ENCODE measurements around the gene DPM2.

Gene DPM2

DNA sequence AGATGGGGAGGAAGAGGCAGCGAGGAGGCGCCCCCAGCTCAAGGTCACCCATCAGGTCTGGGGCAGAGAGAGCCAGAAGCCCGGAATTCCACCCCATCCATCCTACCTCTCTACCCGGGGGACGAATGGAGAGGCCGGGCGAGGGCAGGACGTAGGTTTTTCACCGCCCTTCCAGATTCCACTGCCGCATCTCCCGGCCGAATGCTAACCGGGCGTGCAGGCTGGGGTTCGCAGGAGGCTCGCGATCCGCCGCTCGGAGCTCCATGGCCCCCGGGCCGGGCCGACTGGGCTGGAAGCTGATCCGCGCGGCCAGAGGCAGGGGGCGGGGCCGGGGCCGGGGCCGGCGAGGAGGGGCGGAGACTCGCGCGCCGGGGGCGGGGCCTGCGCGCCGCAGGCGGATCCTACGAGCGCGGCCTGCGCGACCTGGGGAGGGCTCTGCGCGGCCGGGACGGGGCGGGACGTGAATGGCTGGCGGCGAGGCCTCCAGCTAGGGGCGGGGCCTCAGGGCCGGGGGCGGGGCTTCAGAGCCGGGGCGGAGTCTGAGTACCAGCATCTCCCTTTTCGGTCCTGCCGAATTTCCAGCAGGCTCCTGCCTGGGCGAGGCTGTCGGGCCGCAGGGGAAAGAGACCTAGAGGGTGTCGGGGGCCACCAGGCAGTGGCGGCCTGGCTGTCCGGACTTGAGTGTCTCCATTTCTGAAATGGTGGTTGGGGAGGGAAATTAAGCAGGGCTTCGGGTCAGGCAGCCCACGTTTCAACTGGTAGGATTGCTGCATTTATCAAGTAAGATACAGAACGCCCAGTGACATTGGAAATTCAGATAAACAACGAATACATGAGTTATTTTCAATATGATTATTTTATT, 20.7 kb downstream of the DPM2 start, which contains the start of gene ST6GALNAC4:
ST6GALNAC4 (minus strand) TSS at position 322 of the 862 bp plus-strand sequence. CDS start 622 bp downstream, outside the sequence.
- DNase-seq = peak; percentile 76

DNA sequence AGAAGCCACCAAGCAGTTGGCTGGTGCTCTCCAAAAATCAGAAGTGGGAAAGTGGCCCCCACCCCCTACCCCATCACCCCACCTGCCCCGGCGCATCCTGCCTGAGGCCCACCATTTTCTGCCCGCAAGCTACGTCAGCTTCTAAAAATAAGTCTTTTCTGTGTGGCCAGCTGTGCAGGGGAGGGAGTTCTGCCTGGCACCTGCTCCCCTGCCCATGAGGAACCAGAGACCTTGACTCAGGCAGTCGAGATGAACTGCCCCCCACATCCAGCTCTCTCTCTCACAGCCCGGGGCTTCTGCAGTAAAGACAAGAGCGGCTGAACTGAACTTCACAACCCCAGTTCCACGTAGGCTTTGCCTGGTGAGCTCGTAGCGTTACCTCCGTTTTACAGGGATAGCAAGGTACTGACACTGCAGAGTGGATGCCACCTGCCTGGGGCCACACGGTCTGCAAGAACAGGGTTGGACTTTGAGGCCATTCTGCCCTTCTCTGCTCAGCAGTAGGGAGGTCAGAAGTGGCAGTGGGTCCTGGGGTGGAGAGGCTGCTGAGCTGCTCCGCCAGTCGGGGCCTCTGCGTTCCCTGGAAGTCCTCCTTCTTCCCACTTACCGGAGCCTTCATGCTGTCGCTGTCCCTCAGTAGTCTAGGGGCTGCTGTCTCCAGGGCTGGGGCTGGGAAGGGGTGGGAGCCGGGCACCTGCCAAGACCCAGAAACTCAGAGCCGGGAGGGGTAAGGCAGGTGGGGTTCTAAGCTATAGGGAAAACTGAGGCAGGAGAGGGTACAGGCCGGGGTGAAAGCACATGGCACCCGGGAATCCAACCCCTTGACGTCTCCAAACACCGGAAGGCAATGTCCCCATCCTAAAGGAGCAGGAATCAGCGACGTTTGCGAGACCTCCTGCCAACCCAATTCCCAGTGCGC, 21.6 kb downstream of the DPM2 start:
- DNase-seq = peak; percentile 57

DNA sequence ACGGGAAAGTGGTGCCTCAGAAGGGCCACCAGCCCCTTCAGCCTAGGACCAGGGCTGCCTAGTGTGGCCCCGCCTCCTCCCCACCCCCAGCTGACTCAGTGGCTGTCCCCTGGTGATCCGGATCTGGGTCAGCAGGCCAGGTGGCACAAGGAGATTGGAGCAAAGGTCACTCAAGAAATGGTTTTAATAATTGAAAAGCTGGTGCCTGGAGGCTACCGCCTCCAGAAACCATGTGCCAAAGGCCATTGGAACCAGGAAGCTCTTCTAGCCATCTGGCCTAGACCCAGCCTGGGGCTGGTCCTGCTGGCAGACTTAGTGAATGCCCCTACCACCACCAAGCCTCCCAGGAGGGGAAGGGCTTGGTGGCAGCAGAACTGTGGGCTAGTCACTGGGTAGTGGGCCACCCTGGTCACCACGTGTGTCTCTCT, 22.3 kb downstream of the DPM2 start:
- no peak for DNase-seq

DNA sequence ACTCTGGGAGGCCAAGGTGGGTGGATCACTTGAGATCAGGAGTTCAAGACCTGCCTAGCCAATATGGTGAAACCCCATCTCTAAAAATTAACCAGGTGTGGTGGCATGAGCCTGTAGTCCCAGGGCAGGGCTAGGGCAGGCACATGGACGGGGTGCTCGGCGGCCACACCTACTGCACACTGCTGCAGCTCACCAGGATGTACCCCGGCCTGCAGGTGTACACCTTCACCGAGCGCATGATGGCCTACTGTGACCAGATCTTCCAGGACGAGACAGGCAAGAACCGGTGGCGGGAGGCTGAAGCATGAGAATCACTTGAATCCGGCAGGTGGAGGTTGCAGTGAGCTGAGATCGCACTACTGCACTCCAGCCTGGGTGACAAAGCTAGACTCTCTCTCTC, 24.0 kb downstream of the DPM2 start:
- DNase-seq = no peak

DNA sequence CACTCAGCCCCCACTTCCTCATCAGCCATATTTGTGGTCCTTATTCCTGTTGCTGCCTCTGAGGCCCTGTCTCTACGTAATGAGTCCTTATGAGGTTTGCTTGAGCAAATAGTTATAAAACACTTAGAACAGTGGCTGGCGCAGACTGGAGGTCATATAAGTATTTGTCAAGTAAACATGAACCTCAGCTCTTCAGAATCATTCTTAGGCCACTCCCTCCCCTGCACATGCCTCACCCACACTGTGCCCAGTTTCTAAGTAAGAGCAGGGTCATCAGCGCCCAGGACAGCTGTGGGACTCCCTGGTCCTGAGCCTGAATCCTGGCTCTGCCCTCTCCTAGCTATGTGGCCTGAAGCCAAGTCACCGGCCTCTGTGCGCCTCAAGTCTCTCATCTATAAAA, 24.8 kb downstream of the DPM2 start:
- no peak for DNase-seq

DNA sequence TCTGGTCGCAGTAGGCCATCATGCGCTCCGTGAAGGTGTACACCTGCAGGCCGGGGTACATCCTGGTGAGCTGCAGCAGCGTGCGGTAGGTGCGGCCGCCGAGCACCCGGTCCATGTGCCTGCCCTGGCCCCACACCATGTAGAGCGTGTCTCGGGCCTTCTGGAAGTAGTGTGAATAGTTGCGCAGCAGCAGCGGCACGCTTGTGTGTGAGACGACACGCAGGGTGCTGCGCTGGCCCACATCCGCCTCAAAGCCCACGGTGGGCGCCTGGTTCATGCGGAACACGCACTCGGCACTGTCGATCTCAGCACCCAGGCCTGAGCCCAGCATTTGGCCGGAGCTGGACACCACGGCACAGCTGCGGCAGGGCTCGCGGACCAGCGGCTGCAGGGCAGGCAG, 25.4 kb downstream of the DPM2 start:
- no peak for DNase-seq

DNA sequence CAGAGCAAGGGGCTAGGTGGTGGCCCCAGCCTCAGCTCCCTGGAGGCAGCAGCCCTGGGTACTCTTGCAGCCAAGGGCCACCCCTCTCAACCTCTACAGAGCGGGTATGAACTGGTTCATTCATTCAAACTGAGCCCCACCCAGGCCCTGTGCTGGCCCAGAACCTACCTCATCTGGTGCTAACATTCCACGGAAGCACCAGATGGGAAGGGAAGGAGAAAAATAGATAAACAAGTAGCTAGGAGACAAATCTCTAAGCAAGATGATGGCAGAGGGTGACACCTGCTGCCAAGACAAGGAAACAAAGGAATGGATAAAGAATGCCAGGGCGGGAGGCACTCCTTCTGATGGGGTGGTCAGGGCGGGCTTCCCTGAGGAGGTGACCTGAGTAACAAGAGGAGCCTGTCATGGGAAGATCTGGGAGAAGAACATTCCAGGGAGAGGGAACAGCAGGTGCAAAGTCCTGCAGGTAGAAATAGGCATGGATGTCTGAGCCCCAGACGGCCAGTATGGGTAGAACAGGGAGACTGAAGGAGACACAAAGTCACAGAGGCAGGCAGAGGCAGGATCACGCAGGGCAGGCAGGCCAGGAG, 26.9 kb downstream of the DPM2 start:
- DNase-seq = no peak

DNA sequence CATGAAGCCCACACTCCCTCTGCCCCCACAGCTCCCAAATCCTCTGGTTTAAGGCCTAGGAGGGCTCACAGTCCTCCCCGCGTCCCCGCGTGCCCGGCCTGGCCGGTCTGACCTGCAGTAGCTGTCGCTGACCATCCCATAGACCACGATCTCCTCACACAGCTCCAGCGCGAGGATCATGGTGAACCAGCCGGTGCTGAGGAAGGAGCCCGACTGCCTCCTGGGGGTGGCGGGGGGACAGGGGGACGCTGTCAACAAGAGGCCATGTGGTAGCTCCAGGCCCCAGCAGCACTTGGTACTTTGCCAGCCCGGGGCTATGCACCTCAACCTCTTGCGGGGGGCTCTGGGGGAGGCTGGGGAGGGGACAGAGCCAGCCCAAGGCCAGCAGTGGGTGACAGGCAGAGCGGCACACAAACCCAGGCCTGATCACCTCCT, 27.8 kb downstream of the DPM2 start:
- no peak for DNase-seq

DNA sequence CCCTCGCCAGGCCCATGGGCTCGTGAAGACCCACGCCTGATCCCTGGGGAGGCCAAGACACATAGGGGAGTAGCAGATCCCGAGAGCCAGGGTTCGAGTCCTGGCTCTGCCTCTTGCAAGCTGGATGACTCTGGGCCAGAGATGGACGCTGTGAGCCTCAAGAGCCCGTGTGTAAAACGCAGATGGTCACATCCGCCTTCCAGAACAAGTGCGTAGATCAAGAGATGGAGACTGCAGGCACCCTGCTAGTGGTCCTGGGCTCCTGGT, 29.1 kb downstream of the DPM2 start:
- no peak for DNase-seq

DNA sequence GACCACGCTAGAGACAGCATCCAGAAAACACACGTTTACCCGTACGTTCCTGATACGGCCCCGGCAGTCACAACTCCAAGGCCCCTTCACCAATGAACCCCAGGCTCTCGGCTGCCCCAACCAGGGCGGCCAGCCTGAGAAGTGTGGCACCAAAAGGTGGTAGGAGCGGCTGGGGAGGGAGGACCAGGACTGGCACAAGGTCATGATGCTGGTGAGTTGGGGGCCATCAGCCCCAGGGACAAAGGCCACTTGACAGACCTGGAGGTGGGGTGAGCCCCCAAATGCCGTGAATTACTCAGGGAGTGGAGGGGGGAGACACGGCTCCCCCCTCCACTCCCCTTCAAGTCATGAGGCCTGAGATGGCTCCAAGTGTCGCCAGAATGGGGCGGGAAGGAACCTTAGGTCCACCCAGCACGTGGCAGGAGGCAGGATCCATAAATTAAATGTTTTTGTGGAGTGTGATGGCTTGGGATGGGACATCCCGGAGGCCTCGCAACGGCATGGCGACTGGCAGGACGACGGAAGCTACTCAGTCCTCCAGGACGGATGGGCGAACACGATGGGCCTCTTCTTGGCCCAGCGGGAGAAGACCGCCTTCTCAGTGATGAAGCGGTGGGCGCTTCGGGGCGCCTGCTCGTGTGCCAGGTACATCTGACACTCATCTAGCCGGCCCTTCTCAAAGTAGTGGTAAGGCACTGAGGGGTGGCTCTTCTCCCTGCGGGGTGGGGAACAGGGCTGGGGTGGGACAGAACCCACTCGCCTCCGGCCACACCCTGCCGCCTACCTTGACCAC, 29.6 kb downstream of the DPM2 start:
- no peak for DNase-seq

DNA sequence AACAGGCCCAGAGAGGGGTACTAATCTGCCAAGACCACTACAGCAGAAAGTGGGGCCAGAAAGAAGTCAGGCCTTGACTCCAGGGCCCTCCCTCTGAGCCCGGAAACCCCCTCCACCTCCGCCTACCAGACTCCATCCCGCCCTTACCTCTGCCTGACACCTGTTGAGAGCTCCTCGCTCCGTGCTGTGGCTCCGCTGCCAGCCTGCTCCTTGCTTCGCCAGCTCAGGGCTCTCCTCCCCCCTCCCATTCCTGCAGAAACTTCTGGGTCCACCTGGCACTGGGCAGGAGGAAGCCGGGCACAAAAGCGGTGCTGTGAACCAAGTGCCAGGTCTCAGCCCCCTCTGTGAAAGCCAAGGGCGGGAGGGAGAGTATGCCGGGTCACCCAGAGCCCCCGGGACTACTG, 31.9 kb downstream of the DPM2 start:
- DNase-seq = no peak

DNA sequence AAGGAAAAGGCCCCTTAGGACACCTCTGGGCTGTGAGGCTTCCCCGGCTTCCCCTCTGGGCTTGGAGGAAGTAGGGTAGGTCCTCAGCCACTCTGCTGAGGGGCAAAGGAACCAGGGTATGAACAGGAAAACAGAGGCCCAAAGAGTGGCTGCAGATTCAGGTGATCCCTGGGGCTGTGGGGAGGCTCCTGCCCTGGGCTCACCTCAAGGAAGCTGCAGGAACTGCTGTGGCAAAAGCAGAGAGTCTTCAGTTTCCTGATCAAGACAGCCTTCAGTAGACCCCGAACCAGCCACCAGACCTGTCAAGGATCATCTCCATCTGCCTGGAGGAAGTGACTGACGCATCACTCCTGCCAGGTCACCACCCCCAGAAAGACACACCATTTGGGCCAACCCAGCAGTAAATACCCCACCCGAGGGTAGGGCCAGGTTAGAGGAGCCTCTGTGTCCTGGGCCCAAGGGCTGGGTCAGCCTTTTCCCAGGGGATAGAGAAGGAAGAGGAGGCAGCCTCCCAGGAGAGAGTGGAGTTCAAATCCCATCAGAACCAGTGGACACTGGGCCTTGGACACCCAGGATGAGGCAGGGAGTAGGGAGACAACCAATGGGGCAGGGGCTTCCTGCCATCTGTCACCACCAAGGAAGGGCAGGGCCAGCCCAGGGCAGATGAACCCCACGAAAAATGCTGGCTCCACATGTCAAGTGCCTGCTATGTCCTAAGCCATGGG, 32.5 kb downstream of the DPM2 start:
- DNase-seq = no peak

DNA sequence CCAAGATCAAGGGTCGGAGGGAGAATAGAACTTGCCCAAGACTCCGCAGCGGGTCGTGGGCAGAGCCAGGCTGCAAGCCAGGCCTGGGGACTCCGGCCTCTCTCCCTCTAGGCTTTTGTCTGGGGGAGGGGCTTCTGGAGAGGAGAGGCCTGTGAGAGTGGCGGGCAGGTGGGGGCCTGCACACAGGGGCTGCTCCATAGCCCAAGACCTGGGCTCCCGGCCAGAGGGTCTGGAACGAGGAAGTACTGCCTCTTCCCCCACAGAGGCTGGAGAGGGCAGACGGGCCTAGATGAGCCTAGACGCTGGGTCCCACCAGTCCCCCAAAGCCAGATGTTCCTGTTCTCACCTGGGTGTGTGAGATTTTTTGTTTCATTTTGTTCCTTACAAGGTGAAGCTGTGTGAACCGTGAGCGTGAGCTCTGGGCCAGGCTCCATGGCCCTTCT, 33.1 kb downstream of the DPM2 start:
- no peak for DNase-seq

DNA sequence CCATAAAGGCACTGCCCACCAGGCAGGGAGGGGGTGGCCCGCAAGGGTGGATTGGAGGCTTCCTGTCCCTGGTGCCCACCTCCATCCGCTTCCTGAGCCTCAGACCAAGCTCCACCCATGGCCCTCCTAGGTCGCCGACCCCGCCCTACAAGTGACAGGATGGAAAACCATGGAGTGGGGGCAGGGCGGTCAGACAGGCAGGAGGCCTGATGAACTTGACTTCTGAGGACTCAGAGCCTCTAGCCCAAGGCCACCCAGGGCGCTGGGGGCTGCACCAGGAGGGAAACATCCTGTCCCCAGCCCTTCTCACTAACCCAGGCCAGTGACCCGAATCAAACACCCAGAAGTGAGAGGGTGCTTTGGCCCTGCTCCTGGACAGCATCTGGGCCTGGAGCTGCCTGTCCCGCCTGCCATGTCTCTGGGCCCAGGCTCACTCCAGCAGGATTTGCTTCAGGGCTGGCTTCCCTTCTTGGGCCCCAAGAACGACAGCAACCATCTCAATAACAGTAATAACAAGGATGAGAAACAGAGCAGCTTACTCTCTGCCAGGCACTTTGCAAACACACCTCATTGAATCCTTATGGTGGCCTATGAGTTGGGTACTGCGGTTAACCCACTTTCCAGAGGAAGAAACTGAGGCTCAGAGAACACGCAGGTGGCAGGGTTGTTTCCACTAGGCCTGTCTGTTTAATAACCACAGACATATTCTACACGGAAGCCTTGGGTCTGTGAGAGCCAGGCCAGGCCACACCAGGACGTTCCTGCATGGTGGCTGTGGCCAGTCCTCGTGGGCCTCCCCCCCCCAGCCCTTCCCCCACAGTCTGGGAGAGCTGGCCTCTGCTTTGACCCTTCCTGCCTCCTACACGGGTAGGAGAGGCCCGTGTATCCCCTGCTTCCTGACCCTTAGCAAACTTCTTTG, 33.8 kb downstream of the DPM2 start:
- DNase-seq = no peak

DNA sequence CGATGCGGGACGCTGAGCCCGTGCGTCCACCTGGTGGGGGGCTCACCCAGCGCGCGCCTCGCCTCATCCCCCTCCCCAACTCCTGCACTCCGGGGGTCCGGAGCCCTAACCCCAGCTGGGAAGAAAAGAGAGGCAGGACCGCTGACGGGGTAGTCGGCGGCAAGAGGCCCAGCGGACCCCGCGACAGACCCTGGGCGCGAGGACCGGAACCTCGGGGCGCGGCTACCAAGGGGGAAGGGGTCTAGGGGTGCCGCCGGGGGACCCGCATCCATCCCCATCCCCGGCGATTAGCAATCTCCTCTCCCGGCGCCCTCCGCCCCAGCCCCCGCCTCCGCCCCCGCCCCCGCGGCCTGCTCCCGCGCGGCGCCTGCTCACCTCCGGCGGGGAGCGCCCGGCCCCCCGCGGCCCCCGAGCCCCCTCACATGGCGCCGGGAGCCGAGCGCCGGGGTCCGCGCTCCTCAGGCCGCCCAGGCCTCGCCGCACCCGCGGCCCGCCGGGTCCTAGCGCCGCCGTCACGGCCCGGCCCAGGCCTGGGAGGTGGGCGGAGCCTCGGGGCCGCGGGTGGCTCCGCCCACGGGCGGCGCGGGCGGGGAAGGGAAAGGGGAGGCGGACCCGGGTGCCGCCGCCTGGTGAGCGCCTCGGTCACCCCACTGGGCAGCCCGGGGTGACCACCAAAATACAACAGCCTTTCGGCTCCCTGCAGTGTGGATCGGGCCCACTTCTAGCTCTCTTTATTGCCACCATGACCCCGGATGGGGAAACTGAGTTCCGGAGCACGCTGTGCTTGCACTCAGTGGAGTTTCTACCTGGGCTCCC, 38.3 kb downstream of the DPM2 start, which contains the start of gene ST6GALNAC6:
ST6GALNAC6 (minus strand) TSS at position 476 of the 816 bp plus-strand sequence. CDS start 1,622 bp downstream, outside the sequence.
- peak; percentile 47 for DNase-seq

DNA sequence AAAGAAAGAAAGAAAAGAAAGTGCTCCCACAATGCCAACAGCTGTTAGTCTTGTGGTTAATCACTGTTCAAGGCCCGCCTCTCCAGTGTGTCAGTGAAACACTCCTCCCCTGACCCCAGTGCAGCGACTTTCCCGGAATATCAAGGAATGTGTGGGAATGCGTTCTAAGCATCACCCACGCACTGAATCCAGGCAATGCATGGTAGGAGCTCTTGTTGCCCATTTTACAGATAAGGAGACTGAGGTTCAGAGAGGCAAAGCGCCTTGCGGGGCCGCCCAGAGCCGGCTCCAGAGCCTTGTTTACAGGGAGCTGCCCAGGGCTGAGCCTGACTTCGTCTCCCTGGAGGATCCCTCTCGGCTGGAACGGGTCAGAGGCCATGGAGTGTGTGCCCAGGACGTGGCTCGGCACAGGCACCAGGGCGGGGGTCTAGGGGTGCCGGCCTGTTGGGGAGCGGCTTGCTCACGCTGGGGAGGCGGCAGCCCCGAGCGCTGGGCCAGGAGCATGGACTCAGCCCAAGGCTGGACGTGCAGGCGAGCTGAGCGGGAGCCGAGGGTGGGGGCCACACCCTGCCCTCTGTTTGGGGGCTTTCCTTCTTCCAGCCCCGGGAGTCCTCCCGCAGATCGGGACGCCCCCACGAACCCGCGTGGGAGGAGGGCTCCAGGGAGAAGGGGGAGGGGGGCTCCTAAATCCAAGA, 39.1 kb downstream of the DPM2 start:
- no peak for DNase-seq

DNA sequence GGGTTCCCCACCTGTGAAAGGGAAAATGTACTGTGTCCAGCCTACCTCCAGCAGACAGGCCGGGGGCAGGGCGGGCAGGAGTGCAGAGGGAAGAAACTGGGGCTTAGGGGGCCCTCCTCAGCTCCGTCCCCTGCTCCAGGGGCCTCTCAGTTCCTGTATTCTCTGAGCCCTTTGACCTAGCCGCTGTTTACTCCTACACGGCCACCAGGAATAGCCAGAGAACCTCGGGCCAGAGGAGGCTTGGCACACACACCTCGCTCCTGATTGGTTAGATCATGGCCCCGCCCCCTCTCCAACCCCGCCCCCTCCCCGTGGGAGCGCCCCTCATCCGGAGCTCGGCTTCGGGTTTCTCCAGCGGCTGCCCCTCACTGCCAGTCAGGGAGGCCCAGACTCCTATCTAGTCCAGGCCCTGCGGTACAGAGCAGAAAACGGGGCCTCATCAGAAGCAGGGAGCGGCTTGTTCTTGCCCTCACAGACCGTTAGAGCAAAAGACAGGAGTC, 40.4 kb downstream of the DPM2 start:
- no peak for DNase-seq

DNA sequence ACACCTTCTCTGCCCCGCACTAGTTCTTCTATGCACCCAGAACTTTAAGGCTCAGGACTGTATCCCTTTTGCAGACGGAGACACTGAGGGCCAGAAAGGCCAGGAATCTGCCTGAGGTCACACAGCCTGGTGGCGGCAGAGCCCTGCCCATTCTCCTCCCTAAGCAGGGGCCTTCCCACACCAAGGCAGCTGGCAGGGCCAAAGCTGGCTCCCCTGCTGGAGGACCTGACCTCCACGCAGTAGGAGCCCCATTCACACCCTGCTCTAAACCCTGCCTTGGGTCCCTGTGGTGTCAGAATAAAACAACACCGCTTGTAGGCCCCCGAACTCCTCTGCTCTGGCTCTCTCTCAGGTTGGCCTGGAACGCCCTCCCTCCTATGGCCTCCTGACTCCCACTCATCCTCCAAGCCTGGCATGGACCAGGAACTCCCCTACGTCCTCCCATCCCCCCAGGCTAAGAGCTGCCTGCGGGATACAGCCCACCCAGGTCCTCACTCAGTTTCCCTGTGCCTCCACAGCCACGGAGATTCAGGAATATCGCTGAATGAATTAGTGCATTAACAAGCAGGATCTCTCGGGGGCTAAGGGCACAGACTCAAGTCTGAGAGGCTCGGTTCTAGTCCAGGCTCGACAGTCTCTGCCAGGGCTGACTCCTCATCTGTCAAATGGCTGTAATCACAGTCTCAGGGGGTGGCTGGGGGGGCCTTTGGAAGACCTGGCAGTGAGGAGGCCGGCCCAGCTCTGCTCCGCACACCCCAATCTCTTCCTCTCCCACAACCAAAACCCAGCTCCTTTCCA, 41.1 kb downstream of the DPM2 start:
- DNase-seq = no peak
